C4-2B (cell line): ENCODE results near the gene PAN2.

Experiments used
- H3K27ac ChIP-seq: fragments of 450-650 bp; 2 replicates; pipeline ENCODE4 v1.5.1; 2017
- CTCF ChIP-seq: fragments of 450-650 bp; conservative IDR thresholded peaks from 2 replicates; pipeline ENCODE4 v1.5.1; 2017; ENCODE audit warnings: mild to moderate bottlenecking
- ZFX ChIP-seq: fragments of 450-650 bp; IDR thresholded peaks from 2 replicates; pipeline ENCODE4 v1.6.1; 2017

The PAN2 gene, protein sequence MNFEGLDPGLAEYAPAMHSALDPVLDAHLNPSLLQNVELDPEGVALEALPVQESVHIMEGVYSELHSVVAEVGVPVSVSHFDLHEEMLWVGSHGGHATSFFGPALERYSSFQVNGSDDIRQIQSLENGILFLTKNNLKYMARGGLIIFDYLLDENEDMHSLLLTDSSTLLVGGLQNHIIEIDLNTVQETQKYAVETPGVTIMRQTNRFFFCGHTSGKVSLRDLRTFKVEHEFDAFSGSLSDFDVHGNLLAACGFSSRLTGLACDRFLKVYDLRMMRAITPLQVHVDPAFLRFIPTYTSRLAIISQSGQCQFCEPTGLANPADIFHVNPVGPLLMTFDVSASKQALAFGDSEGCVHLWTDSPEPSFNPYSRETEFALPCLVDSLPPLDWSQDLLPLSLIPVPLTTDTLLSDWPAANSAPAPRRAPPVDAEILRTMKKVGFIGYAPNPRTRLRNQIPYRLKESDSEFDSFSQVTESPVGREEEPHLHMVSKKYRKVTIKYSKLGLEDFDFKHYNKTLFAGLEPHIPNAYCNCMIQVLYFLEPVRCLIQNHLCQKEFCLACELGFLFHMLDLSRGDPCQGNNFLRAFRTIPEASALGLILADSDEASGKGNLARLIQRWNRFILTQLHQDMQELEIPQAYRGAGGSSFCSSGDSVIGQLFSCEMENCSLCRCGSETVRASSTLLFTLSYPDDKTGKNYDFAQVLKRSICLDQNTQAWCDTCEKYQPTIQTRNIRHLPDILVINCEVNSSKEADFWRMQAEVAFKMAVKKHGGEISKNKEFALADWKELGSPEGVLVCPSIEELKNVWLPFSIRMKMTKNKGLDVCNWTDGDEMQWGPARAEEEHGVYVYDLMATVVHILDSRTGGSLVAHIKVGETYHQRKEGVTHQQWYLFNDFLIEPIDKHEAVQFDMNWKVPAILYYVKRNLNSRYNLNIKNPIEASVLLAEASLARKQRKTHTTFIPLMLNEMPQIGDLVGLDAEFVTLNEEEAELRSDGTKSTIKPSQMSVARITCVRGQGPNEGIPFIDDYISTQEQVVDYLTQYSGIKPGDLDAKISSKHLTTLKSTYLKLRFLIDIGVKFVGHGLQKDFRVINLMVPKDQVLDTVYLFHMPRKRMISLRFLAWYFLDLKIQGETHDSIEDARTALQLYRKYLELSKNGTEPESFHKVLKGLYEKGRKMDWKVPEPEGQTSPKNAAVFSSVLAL

GRCh38 chr12:56333679-56334489, at the start of gene PAN2:
Gene PAN2 (minus strand): TSS chr12:56334000. CDS start chr12:56333094, 906 bp downstream.
- H3K27ac ChIP-seq = peak within 1 kb of the TSS; percentile 92
- TF ChIP-seq CTCF (no peak; the same call in 1 of the 2 replicates), ZFX (no peak)

DNA sequence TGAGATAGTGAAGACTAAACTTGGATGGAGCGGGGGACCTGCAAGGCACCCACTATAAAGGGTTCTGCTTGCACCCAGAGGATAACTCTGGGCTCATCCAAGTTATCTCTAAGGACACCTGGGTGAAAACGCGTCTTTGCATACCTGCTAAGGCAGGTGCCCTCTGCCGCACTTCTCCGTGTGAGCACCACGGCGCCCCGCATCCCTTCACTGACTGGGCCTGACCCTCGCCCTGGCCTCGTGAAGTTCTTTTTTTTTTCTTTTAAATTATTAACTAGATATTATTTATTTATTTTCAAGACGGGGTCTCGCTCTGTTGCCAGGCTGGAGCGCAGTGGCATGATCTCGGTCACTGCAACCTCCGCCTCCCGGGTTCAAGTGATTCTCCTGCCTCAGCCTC, 48.8 kb upstream of the PAN2 start:
- no peak for TF ChIP-seq CTCF

GRCh38 chr12:56377989-56378316, 44.2 kb upstream of the PAN2 start:
- no peak overlapping the region for H3K27ac ChIP-seq
- TF ChIP-seq ZFX (no peak), CTCF (no peak)

More for the DNA sequence above, 48.8 kb upstream of the PAN2 start:
- H3K27ac ChIP-seq = no peak overlapping the region

GRCh38 chr12:56377310-56377988, 43.6 kb upstream of the PAN2 start:
- TF ChIP-seq ZFX = no peak
- TF ChIP-seq CTCF = no peak
- H3K27ac ChIP-seq = no peak overlapping the region

GRCh38 chr12:56375598-56376434, 42.0 kb upstream of the PAN2 start:
- TF ChIP-seq CTCF = no peak
- no peak for TF ChIP-seq ZFX
- H3K27ac ChIP-seq = no peak overlapping the region
